ENCODE data around the gene PSME2. TPM values are rescaled to one million over a fixed set of nuclear protein-coding genes. Genes with fewer than 3 reads are reported as not detected.

Gene PSME2
- total and polyA plus RNA-seq, 2 of the 13 experiments (the other 11 are each of a cell fraction or from before 2014, with no cell fraction given) = 332 to 716 TPM

DNA sequence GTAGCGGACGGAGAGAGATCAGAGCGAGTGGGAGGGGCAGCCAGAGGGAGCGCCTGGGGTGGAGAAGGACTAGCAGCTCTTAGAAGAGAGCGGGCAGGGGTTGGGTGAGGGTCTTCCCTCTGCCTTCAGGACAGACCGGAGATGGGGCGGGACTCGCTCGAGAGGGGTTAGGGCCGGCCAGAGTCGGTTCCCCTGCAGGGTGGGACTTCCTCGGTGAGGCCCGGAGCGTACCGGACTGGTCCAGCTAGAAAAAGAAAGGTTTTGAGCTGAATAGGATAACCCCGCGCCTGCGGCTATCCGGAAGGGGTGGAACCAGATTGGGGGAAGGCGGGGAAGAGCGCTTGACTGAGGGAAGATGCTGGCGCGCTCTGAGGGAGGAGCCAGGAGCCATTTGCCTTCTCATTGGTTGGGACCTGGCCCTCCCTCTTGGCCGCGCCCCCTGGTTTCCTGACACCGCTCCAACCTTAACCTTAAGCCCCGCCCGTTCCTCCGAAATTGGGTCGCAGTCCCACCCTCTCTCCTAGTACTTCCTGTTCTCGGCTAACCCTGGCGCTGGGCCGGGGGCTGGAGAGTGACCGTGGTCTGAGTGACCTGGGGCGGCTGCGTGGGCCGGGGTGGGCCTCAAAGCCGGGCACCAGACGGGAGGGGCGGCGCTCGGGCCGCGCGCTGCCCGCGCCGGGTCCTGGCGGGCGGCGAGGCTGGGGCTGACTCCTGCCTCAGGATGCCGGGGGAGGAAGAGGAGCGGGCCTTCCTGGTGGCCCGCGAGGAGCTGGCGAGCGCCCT, 759 bp upstream of the PSME2 start, which contains the start of gene RNF31 (continued):
- 0 out of 2 replicates have a peak, but pooled peaks have one; percentile 1 for TF ChIP-seq ZNF710 (CRISPR knock-in tag; IDR thresholded peaks at IDR 0.05; ENCODE audit: borderline replicate concordance)
- no peak for TF ChIP-seq MBD4 (IDR thresholded peaks at IDR 0.05; ENCODE audit: borderline replicate concordance, low read length)
- peak; percentile 11 for TF ChIP-seq MED8 (CRISPR knock-in tag; IDR thresholded peaks at IDR 0.05; ENCODE audit: insufficient replicate concordance)
- no peak for TF ChIP-seq ZBTB14 (CRISPR knock-in tag; IDR thresholded peaks at IDR 0.05)
- TF ChIP-seq MTA1 (CRISPR knock-in tag; IDR thresholded peaks at IDR 0.05; ENCODE audit: borderline replicate concordance) = peak; percentile 52; the same call in 1 of the 2 replicates
- peak; percentile 39 for TF ChIP-seq RAD21 (CRISPR knock-in tag; IDR thresholded peaks at IDR 0.05)
- TF ChIP-seq ISX (CRISPR knock-in tag; conservative IDR thresholded peaks at IDR 0.05) = 0 out of 2 replicates have a peak, but pooled peaks have one; percentile 81
- peak in 1 of 2 experiments; percentile 67; a peak in 2 of 4 replicates for TF ChIP-seq POLR2A (IDR thresholded peaks at IDR 0.05; ENCODE audit: insufficient read depth in 1 of 2, low read depth in 2 of 2, low read length in 2 of 2)
- TF ChIP-seq ZFP37 (CRISPR knock-in tag; IDR thresholded peaks at IDR 0.05; ENCODE audit: borderline replicate concordance) = 0 out of 2 replicates have a peak, but pooled peaks have one; percentile 11
- peak; percentile 77 for TF ChIP-seq TP53 (CRISPR knock-in tag; conservative IDR thresholded peaks at IDR 0.05)
- no peak for TF ChIP-seq MTF1 (CRISPR knock-in tag; IDR thresholded peaks at IDR 0.05)
- TF ChIP-seq RXRB (CRISPR knock-in tag; IDR thresholded peaks at IDR 0.05; ENCODE audit: borderline replicate concordance) = peak; percentile 17
- peak; percentile 78; the same call in 1 of the 2 replicates for TF ChIP-seq ZFP41 (CRISPR knock-in tag; IDR thresholded peaks at IDR 0.05; ENCODE audit: borderline replicate concordance)
- TF ChIP-seq, protein P1, sequence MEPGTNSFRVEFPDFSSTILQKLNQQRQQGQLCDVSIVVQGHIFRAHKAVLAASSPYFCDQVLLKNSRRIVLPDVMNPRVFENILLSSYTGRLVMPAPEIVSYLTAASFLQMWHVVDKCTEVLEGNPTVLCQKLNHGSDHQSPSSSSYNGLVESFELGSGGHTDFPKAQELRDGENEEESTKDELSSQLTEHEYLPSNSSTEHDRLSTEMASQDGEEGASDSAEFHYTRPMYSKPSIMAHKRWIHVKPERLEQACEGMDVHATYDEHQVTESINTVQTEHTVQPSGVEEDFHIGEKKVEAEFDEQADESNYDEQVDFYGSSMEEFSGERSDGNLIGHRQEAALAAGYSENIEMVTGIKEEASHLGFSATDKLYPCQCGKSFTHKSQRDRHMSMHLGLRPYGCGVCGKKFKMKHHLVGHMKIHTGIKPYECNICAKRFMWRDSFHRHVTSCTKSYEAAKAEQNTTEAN (CRISPR knock-in tag; conservative IDR thresholded peaks at IDR 0.05) = no peak; the same call in 1 of the 2 replicates
- TF ChIP-seq ZNF407 (CRISPR knock-in tag; IDR thresholded peaks at IDR 0.05; ENCODE audit: not compliant biosample characterization) = no peak
- peak; percentile 75; the same call in 1 of the 2 replicates for TF ChIP-seq RCOR2 (CRISPR knock-in tag; IDR thresholded peaks at IDR 0.05)
